Skin of body (tissue), 3 donors: Measurements from ENCODE around the gene SNRPA. TPM values are rescaled to one million over a fixed set of nuclear protein-coding genes. Genes with fewer than 3 reads are reported as not detected.
"Not testable (repeated sequence)": the region's sequence is repeated elsewhere in the genome, so short reads cannot be mapped to it uniquely, and the experiment has no call there.

ENCODE experiments used
- DNase-seq: peaks from one replicate; lab custom pipeline; 2025; lab: John Stamatoyannopoulos, UW
- small RNA-seq: library from RNA; depleted of rRNA; stranded (forward); fragments of <200 nt; gene quantifications from one replicate; pipeline ENCODE3, GENCODE V24; 2014; ENCODE audit warnings: low replicate concordance
- total RNA-seq: library from RNA; depleted of rRNA; stranded (reverse); fragments of >200 nt; gene quantifications from one replicate; pipeline ENCODE4 v1.2.3, GENCODE V29; 2014

Gene SNRPA
- total RNA-seq, 1 donor from 2014 or later = 36.6 TPM

DNA sequence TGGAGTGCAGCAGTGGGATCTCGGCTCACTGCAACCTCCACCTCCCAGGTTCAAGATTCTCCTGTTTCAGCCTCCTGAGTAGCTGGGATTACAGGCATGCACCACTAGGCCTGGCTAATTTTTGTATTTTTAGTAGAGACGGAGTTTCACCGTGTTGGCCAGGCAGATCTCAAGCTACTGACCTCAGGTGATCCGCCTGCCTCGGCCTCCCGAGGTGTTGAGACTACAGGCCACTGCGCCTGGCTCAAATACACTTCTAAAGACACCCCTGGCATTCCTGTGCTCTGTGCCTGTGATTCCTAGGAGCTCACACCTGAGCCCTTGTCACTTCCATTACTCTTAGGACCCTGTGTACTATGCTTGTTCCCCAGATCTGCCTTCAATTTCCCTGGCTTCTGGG is 61.6 kb downstream of the SNRPA start:
- not testable (repeated sequence) for DNase-seq

- no peak for DNase-seq
These were observed 62.2 kb downstream of the SNRPA start for GRCh38 chr19:40813182-40813581.

Small RNAs within 50 kb of the gene (small RNA-seq; reads per million reads assigned to genes)
- gene RNU6-195P = not detected

Other genes with a start within 250 kb of the SNRPA start
- gene SHKBP1, start 174.3 kb upstream of the SNRPA start, total RNA-seq = 12.3 TPM
- gene LTBP4, start 149.8 kb upstream of the SNRPA start, total RNA-seq = 72.0 TPM
- gene NUMBL, start 60.6 kb upstream of the SNRPA start, total RNA-seq = 17.6 TPM
- 18.6 TPM for gene COQ8B, start 34.3 kb upstream of the SNRPA start, total RNA-seq
- 29.8 TPM for gene ITPKC, start 34.1 kb upstream of the SNRPA start, total RNA-seq
- 1.3 TPM for gene ACTMAP, start 726 bp upstream of the SNRPA start, total RNA-seq
- gene MIA, start 24.3 kb downstream of the SNRPA start, total RNA-seq = 8.8 TPM
- 5.3 TPM for gene RAB4B, start 27.0 kb downstream of the SNRPA start, total RNA-seq
- 27.4 TPM for gene EGLN2, start 48.0 kb downstream of the SNRPA start, total RNA-seq
- gene CYP2A6, start 99.2 kb downstream of the SNRPA start, total RNA-seq = not detected
- gene CYP2A7, start 131.0 kb downstream of the SNRPA start, total RNA-seq = not detected
- gene CYP2B6, start 240.1 kb downstream of the SNRPA start, total RNA-seq = 0.20 TPM